PC-3 (cell line): ENCODE measurements around the gene CCDC8.

Source experiments
- EZH2phosphoT487 ChIP-seq: fragments of 300-600 bp; sonication (generic); IDR thresholded peaks from 2 replicates; pipeline ENCODE4 v1.6.1; 2018; ENCODE audit warnings: mild to moderate bottlenecking, antibody characterized with exemption, low read length, borderline replicate concordance
- TF ChIP-seq, protein P1 (sequence below): fragments of 300-600 bp; sonication (generic); conservative IDR thresholded peaks from 2 replicates; pipeline ENCODE4 v1.5.1; 2017; ENCODE audit warnings: antibody characterized with exemption, low read depth, mild to moderate bottlenecking, low read length

DNA sequence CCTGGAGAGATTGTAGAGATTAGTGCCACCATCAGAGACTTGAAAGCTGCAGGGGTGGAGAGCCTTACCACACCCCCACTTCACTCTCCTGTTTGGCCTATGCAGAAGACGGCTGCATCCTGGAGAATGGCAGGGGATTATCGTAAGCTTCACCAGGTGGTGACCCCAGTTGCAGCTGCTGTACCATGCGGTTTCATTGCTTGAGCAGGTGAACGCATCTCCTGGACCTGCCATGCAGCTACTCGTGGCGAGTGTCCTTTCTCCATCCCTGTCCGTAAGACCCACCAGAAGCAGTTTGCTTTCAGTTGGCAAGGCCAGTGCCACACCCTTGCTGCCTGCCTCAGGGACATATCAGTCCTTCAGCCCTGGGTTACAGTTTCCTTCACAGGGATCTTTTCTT lies 45.2 kb downstream of the CCDC8 start:
- TF ChIP-seq, protein P1, sequence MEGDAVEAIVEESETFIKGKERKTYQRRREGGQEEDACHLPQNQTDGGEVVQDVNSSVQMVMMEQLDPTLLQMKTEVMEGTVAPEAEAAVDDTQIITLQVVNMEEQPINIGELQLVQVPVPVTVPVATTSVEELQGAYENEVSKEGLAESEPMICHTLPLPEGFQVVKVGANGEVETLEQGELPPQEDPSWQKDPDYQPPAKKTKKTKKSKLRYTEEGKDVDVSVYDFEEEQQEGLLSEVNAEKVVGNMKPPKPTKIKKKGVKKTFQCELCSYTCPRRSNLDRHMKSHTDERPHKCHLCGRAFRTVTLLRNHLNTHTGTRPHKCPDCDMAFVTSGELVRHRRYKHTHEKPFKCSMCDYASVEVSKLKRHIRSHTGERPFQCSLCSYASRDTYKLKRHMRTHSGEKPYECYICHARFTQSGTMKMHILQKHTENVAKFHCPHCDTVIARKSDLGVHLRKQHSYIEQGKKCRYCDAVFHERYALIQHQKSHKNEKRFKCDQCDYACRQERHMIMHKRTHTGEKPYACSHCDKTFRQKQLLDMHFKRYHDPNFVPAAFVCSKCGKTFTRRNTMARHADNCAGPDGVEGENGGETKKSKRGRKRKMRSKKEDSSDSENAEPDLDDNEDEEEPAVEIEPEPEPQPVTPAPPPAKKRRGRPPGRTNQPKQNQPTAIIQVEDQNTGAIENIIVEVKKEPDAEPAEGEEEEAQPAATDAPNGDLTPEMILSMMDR, result no peak
- TF ChIP-seq EZH2phosphoT487, result no peak
